K562 (cell line): ENCODE results near the gene LDOC1. TPM values are rescaled to one million over a fixed set of nuclear protein-coding genes. Genes with fewer than 3 reads are reported as not detected.

Source experiments
- ATAC-seq: fragments of 200-7000 bp; cut with Tn5 transposase; 3 replicates; pipeline ENCODE4 v1.9.1; 2020; ENCODE audit warnings: moderate library complexity
- BruUV-seq: library from RNA; stranded (reverse); fragments of 400-500 nt; replicated peaks from 2 replicates; lab custom pipeline; 2021; lab: Mats Ljungman, UMichigan
- CTCF ChIA-PET: fragments of 300-600 bp; formaldehyde crosslinking; extraction: SDS; loops from one replicate; lab custom pipeline; 2021; ENCODE audit warnings: low intra/inter-chr PET ratio; lab: Yijun Ruan, JAX
- POLR2A ChIA-PET: fragments of 300-600, 350-650 bp; sonication (Branson Sonifier 250); formaldehyde crosslinking; extraction: SDS; loops from one replicate; lab custom pipeline; 2021; ENCODE audit warnings: antibody characterized with exemption, inconsistent platforms; lab: Yijun Ruan, JAX
- DNase-seq, 4 experiments: peaks; one replicate each; pipeline versions ENCODE4 v3.0.0 to v3.0.0-alpha.2; 2011 to 2018; ENCODE audit warnings: low spot score in 3 of 4, mixed read lengths in 3 of 4; ENCODE audit errors: extremely low read depth in 1 of 4
- FAIRE-seq: peaks from 2 replicates; lab custom pipeline; 2011; peaks lifted over from hg19 to GRCh38; lab: Jason Lieb, UNC
- H2AFZ ChIP-seq: 2 replicates; pipeline ENCODE4 v1.6.0; 2011; ENCODE audit warnings: low read depth, low read length, control low read depth, inconsistent platforms
- H3K27ac ChIP-seq: fragments of 200-600 bp; 3 replicates; pipeline ENCODE4 v1.8.0; 2011; ENCODE audit warnings: low read depth, mild to moderate bottlenecking, control low read depth, inconsistent platforms, low read length, moderate library complexity, mixed read lengths; ENCODE audit errors: extremely low read depth
- H3K27me3 ChIP-seq, 2 experiments: fragments of 300-600 bp in 1 of 2; 2 replicates in 1 of 2; 3 replicates in 1 of 2; pipeline versions ENCODE4 v1.6.0 to v1.8.0; 2011; ENCODE audit warnings: inconsistent platforms in 2 of 2, low read length in 2 of 2, mild to moderate bottlenecking in 1 of 2, mixed read lengths in 1 of 2, moderate library complexity in 1 of 2; ENCODE audit not compliant: control insufficient read depth in 2 of 2, insufficient read depth in 2 of 2
- H3K36me3 ChIP-seq: fragments of 300-600 bp; 3 replicates; pipeline ENCODE4 v1.8.0; 2011; ENCODE audit warnings: mild to moderate bottlenecking, low read length, inconsistent platforms; ENCODE audit not compliant: control insufficient read depth, insufficient read depth
- H3K4me1 ChIP-seq, 2 experiments: fragments of 200-600 bp in 1 of 2; replicated peaks in 1 of 2; 2 replicates in 1 of 2; 3 replicates in 1 of 2; pipeline versions ENCODE4 v1.5.1 to v1.8.0; 2011; ENCODE audit warnings: inconsistent platforms in 2 of 2, low read length in 2 of 2, mild to moderate bottlenecking in 1 of 2, mixed read lengths in 1 of 2, moderate library complexity in 1 of 2; ENCODE audit not compliant: control insufficient read depth in 2 of 2, insufficient read depth in 2 of 2
- H3K4me2 ChIP-seq: 2 replicates; pipeline ENCODE4 v1.6.1; 2011; ENCODE audit warnings: low read length, control low read depth, inconsistent platforms, mixed read lengths; ENCODE audit not compliant: insufficient read depth
- H3K4me3 ChIP-seq: fragments of 200-600 bp; sonication (generic), shearing (Covaris generic); 2 replicates; pipeline ENCODE4 v1.5.1; 2016; ENCODE audit warnings: control low read depth, inconsistent platforms
- H3K79me2 ChIP-seq: fragments of 200-600 bp; 3 replicates; pipeline ENCODE4 v1.8.0; 2011; ENCODE audit warnings: low read length, inconsistent platforms; ENCODE audit not compliant: control insufficient read depth, insufficient read depth
- H3K9ac ChIP-seq, 2 experiments: 2 replicates each; pipeline versions ENCODE4 v1.6.0 to v1.6.1; 2011; ENCODE audit warnings: low read depth in 2 of 2, low read length in 2 of 2, control low read depth in 1 of 2, inconsistent platforms in 1 of 2, mild to moderate bottlenecking in 1 of 2, mixed read lengths in 1 of 2; ENCODE audit not compliant: insufficient read depth in 1 of 2
- H3K9me1 ChIP-seq: one replicate; pipeline ENCODE4 v1.6.0; 2011; ENCODE audit warnings: inconsistent platforms, mild to moderate bottlenecking, low read length, moderate library complexity; ENCODE audit not compliant: control insufficient read depth, insufficient read depth
- H3K9me3 ChIP-seq: replicated peaks from 2 replicates; pipeline ENCODE4 v1.5.1; 2011; ENCODE audit warnings: low read depth, low read length, inconsistent platforms; ENCODE audit not compliant: control insufficient read depth, insufficient read depth
- H4K20me1 ChIP-seq: replicated peaks from 2 replicates; pipeline ENCODE4 v1.6.1; 2011; ENCODE audit warnings: low read length, inconsistent platforms, mixed read lengths; ENCODE audit not compliant: control insufficient read depth, insufficient read depth
- GATAD2B ChIP-seq: fragments of 450-650 bp; IDR thresholded peaks from 2 replicates; pipeline ENCODE4 v1.6.1; 2017; ENCODE audit warnings: mild to moderate bottlenecking, borderline replicate concordance
- KLF1 ChIP-seq: fragments of 450-650 bp; IDR thresholded peaks from 2 replicates; pipeline ENCODE4 v1.6.1; 2016; ENCODE audit warnings: missing genetic modification characterization, missing compliant biosample characterization
- L3MBTL2 ChIP-seq: fragments of 450-650 bp; IDR thresholded peaks from 2 replicates; pipeline ENCODE4 v1.6.1; 2016; ENCODE audit warnings: mild to moderate bottlenecking, moderate library complexity
- NFYB ChIP-seq: IDR thresholded peaks from 2 replicates; pipeline ENCODE4 v1.6.1; 2011; ENCODE audit warnings: mild to moderate bottlenecking, moderate library complexity; ENCODE audit not compliant: insufficient read length; ENCODE audit errors: extremely low read depth
- SAFB2 ChIP-seq: fragments of 200-400 bp; formaldehyde crosslinking; IDR thresholded peaks from 2 replicates; pipeline ENCODE4 v1.6.1; 2018; ENCODE audit warnings: borderline replicate concordance, low read length, low read depth, moderate library complexity; ENCODE audit not compliant: severe bottlenecking
- ZNF785 ChIP-seq: fragments of 250-450 bp; sonication (Bioruptor Pico); IDR thresholded peaks from 2 replicates; pipeline ENCODE4 v1.4.0; 2020; ENCODE audit warnings: mild to moderate bottlenecking
- WGBS: fragments of 100-300 bp; shearing (Covaris generic); methylation state at CpG from one replicate; pipeline ENCODE4 v1.1.6; 2016; ENCODE audit warnings: low coverage, mixed read lengths; ENCODE audit not compliant: insufficient coverage; ENCODE audit errors: missing lambda C conversion rate; 5-methylcytosine and 5-hydroxymethylcytosine counted together
- in situ Hi-C: fragments of 300-500 bp; cut with MboI; formaldehyde crosslinking; loops from 4 replicates; pipeline ENCODE4 v1.15.0; 2018; ENCODE audit warnings: inconsistent platforms, mixed read lengths
- intact Hi-C: fragments of 100-400 bp; cut with micrococcal nuclease; formaldehyde crosslinking; loops from 2 replicates; pipeline ENCODE4 v1.14.2; 2022
- polyA plus RNA-seq, 8 experiments: library from polyadenylated mRNA; depleted of rRNA in 4 of 8; stranded (reverse) in 5 of 8; unstranded in 3 of 8; fragments of >200 nt; fragmentation: Nextera tagmentation in 2 of 8; fragmentation: Illumina TruSeq in 1 of 8; extraction: Ambion mirVana in 2 of 8; extraction: Trizol in 1 of 8; gene quantifications; 2 replicates each; pipeline versions ENCODE4 v1.2.1 to v1.2.3, GENCODE V29; 2011 to 2014; ENCODE audit warnings: inconsistent platforms in 1 of 8, missing spikeins in 1 of 8
- total RNA-seq, 7 experiments: library from RNA; depleted of rRNA in 6 of 7; stranded (reverse); fragments of >200 nt in 6 of 7; fragmentation: Illumina TruSeq in 2 of 7; extraction: Trizol in 2 of 7; gene quantifications; 2 replicates each; pipeline versions ENCODE4 v1.2.1 to v1.2.3, GENCODE V29; 2011 to 2021; ENCODE audit warnings: low replicate concordance in 1 of 7
- TF ChIP-seq, protein P1 (sequence below): sonication (generic); formaldehyde crosslinking; IDR thresholded peaks from 2 replicates; pipeline ENCODE4 v1.4.0; 2020; ENCODE audit warnings: mild to moderate bottlenecking, missing genetic modification reagents

The LDOC1 gene
- total and polyA plus RNA-seq, 9 of the 15 experiments (the other 6 are each of a cell fraction or from before 2014, with no cell fraction given) = 0.65 to 3.4 (median 0.95) TPM; not detected in 2

- no peak for TF ChIP-seq NFYB
- TF ChIP-seq, all 486 proteins: peak for 3
Observed at GRCh38 chrX:141176586-141177451, at the start of gene LDOC1 (continued).

GRCh38 chrX:141221611-141222010 lies 44.7 kb upstream of the LDOC1 start:
- intact Hi-C loops (no loop called here), in situ Hi-C loops (no loop called here)
- Histone ChIP-seq H3K4me3 (no peak overlapping the region), H3K9me1 (no peaks in the 10 kb centered on the region), H3K4me1 (no peaks in the 10 kb centered on the region), H4K20me1 (no peaks in the 10 kb centered on the region), H3K9me3 (no peaks in the 10 kb centered on the region), H3K27me3 (no peaks in the 10 kb centered on the region), H3K79me2 (no peaks in the 10 kb centered on the region), H2AFZ (no peak overlapping the region), H3K4me2 (no peak overlapping the region), H3K27ac (no peak overlapping the region), H3K9ac (no peak overlapping the region), H3K36me3 (no peaks in the 10 kb centered on the region)
- BruUV-seq = no TSS peak
- WGBS = 0% methylated on average over 2 of the region's 2 CpGs
- FAIRE-seq (no peak), ATAC-seq (no peak), DNase-seq (no peak)
- CTCF ChIA-PET = no interaction called here
- POLR2A ChIA-PET = no interaction called here
- TF ChIP-seq GATAD2B (no peak), SAFB2 (no peak), L3MBTL2 (no peak), KLF1 (tag) (no peak), ZNF785 (CRISPR knock-in tag) (no peak)
- TF ChIP-seq, protein P1, sequence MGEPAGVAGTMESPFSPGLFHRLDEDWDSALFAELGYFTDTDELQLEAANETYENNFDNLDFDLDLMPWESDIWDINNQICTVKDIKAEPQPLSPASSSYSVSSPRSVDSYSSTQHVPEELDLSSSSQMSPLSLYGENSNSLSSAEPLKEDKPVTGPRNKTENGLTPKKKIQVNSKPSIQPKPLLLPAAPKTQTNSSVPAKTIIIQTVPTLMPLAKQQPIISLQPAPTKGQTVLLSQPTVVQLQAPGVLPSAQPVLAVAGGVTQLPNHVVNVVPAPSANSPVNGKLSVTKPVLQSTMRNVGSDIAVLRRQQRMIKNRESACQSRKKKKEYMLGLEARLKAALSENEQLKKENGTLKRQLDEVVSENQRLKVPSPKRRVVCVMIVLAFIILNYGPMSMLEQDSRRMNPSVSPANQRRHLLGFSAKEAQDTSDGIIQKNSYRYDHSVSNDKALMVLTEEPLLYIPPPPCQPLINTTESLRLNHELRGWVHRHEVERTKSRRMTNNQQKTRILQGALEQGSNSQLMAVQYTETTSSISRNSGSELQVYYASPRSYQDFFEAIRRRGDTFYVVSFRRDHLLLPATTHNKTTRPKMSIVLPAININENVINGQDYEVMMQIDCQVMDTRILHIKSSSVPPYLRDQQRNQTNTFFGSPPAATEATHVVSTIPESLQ = no peak
